Lung (tissue), 12 donors: Measurements from ENCODE around the gene TPO. TPM values are rescaled to one million over a fixed set of nuclear protein-coding genes. Genes with fewer than 3 reads are reported as not detected.

Experiments used
- ATAC-seq: fragments of 200-7000 bp; cut with Tn5 transposase; one replicate; pipeline ENCODE4 v1.9.1; 2020; ENCODE audit warnings: moderate number of reproducible peaks; ENCODE audit not compliant: insufficient read depth, low FRiP score
- DNase-seq, 3 donors: peaks; one replicate each; pipeline ENCODE4 v3.0.0-alpha.2; 2013 to 2017
- H3K27ac ChIP-seq, 2 donors: one replicate each; pipeline ENCODE4 v1.5.1; 2013; ENCODE audit warnings: mild to moderate bottlenecking in 2 of 2, moderate library complexity in 2 of 2, control low read depth in 1 of 2, inconsistent platforms in 1 of 2, low read depth in 1 of 2, low read length in 1 of 2
- H3K27me3 ChIP-seq, 3 donors: one replicate each; pipeline ENCODE4 v1.5.1; 2013; ENCODE audit warnings: low read length in 2 of 3; ENCODE audit not compliant: control insufficient read depth in 3 of 3, insufficient read depth in 3 of 3
- H3K36me3 ChIP-seq, 4 donors: one replicate each; pipeline ENCODE4 v1.5.1; 2013; ENCODE audit warnings: low read length in 4 of 4, mild to moderate bottlenecking in 1 of 4, moderate library complexity in 1 of 4; ENCODE audit not compliant: control insufficient read depth in 4 of 4, insufficient read depth in 4 of 4
- H3K4me1 ChIP-seq, 5 donors: one replicate each; pipeline ENCODE4 v1.5.1; 2013; ENCODE audit warnings: low read length in 5 of 5, mild to moderate bottlenecking in 2 of 5, moderate library complexity in 1 of 5; ENCODE audit not compliant: control insufficient read depth in 5 of 5, insufficient read depth in 5 of 5
- H3K4me3 ChIP-seq: one replicate; pipeline ENCODE4 v1.5.1; 2013; ENCODE audit warnings: mild to moderate bottlenecking, control low read depth, moderate library complexity
- H3K9ac ChIP-seq, 2 donors: one replicate each; pipeline ENCODE4 v1.5.1; 2013; ENCODE audit warnings: low read length in 2 of 2, control low read depth in 1 of 2; ENCODE audit not compliant: insufficient read depth in 1 of 2
- H3K9me3 ChIP-seq, 4 donors: one replicate each; pipeline ENCODE4 v1.5.1; 2013; ENCODE audit warnings: low read length in 3 of 4, mild to moderate bottlenecking in 1 of 4, moderate library complexity in 1 of 4; ENCODE audit not compliant: control insufficient read depth in 4 of 4, insufficient read depth in 3 of 4
- CTCF ChIP-seq: IDR thresholded peaks from 2 replicates; pipeline ENCODE4 v1.5.1; 2012; ENCODE audit warnings: mild to moderate bottlenecking; ENCODE audit errors: control extremely low read depth, extremely low read depth
- WGBS, 2 donors: extraction: QIAGEN DNeasy Blood & Tissue Kit; methylation state at CpG; one replicate each; pipeline ENCODE4 v1.1.7; 2013; 5-methylcytosine and 5-hydroxymethylcytosine counted together
- polyA plus RNA-seq, 2 donors: library from polyadenylated mRNA; stranded (reverse); fragments of 200-250 nt; gene quantifications; one replicate each; pipeline ENCODE4 v1.2.1, GENCODE V29; 2013
- total RNA-seq, 2 donors: library from RNA; depleted of rRNA in 1 of 2; stranded (reverse); fragments of >200 nt in 1 of 2; gene quantifications; one replicate each; pipeline ENCODE4 v1.2.1, GENCODE V29; 2014 to 2021
- donor health status: control.
- donor health status: control.
- donor health status: Bipolar disorder and iron deficiency.
- donor health status: healthy.
- donor health status: DM: yes; HTN: yes; CAD: no.

Gene TPO
- total and polyA plus RNA-seq, 4 donors = 0.17 to 0.31 TPM; not detected in 2

- TF ChIP-seq CTCF = no peak
- Histone ChIP-seq H3K27me3 (no peaks in the 10 kb centered on the region), H3K9ac (no peak overlapping the region), H3K36me3 (no peaks in the 10 kb centered on the region), H3K27ac (no peak overlapping the region), H3K4me3 (no peak overlapping the region), H3K9me3 (no peaks in the 10 kb centered on the region), H3K4me1 (no peaks in the 10 kb centered on the region)
- no peak for ATAC-seq
- DNase-seq = no peak
- 86 to 87% methylated on average over 48 of the region's 48 CpGs for WGBS, 2 donors
These were observed 65.3 kb downstream of the TPO start for GRCh38 chr2:1478311-1479305.

GRCh38 chr2:1479346-1479745 is 66.1 kb downstream of the TPO start:
- WGBS, 2 donors = 92% methylated on average over 6 of the region's 6 CpGs
- TF ChIP-seq CTCF = no peak
- Histone ChIP-seq H3K4me3 (no peak overlapping the region), H3K4me1 (no peaks in the 10 kb centered on the region), H3K27me3 (no peaks in the 10 kb centered on the region), H3K36me3 (no peaks in the 10 kb centered on the region), H3K27ac (no peak overlapping the region), H3K9ac (no peak overlapping the region), H3K9me3 (no peaks in the 10 kb centered on the region)
- DNase-seq (no peak), ATAC-seq (no peak)

GRCh38 chr2:1480671-1481076 is 67.4 kb downstream of the TPO start:
- Histone ChIP-seq H3K36me3 (no peaks in the 10 kb centered on the region), H3K27me3 (no peaks in the 10 kb centered on the region), H3K27ac (no peak overlapping the region), H3K9ac (no peak overlapping the region), H3K4me1 (no peaks in the 10 kb centered on the region), H3K9me3 (no peaks in the 10 kb centered on the region), H3K4me3 (no peak overlapping the region)
- ATAC-seq = no peak
- no peak for TF ChIP-seq CTCF
- no peak for DNase-seq
- 82 to 90% methylated on average over 13 of the region's 13 CpGs for WGBS, 2 donors
